Measurements from ENCODE around the gene ABTB2. TPM values are rescaled to one million over a fixed set of nuclear protein-coding genes. Genes with fewer than 3 reads are reported as not detected.

The ABTB2 gene
- total RNA-seq, 4 donors from 2014 or later, result 5.4 to 15.6 (median 12.8) TPM

DNA sequence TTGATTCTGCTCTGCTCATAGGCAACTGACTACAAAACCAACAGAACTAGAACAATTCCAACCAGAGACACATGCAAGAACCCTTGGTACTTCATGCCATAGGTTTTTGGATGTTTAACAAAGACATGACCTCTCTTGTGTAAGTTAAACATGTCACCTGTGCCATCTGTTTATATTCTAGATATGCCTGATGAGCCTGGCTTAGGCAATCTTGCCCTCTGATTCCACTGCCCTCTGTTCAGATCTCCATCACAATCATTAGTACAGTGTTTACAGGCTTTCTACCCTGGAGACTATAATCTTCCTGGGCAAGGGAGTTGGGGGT lies 40.8 kb downstream of the ABTB2 start:
- no peak for DNase-seq (ENCODE audit: low spot score in 2 of 2)
- H3K9me3 ChIP-seq, result no peaks in the 10 kb centered on the region
- H3K36me3 ChIP-seq, result no peaks in the 10 kb centered on the region
- peak overlapping the region; percentile 52 for H3K27ac ChIP-seq
- H3K4me1 ChIP-seq, result peaks cover 13% of the 10 kb centered on the region
- TF ChIP-seq EP300 (IDR thresholded peaks at IDR 0.05), result no peak
- TF ChIP-seq, protein P1, sequence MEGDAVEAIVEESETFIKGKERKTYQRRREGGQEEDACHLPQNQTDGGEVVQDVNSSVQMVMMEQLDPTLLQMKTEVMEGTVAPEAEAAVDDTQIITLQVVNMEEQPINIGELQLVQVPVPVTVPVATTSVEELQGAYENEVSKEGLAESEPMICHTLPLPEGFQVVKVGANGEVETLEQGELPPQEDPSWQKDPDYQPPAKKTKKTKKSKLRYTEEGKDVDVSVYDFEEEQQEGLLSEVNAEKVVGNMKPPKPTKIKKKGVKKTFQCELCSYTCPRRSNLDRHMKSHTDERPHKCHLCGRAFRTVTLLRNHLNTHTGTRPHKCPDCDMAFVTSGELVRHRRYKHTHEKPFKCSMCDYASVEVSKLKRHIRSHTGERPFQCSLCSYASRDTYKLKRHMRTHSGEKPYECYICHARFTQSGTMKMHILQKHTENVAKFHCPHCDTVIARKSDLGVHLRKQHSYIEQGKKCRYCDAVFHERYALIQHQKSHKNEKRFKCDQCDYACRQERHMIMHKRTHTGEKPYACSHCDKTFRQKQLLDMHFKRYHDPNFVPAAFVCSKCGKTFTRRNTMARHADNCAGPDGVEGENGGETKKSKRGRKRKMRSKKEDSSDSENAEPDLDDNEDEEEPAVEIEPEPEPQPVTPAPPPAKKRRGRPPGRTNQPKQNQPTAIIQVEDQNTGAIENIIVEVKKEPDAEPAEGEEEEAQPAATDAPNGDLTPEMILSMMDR (IDR thresholded peaks at IDR 0.05), result no peak
- TF ChIP-seq POLR2A (IDR thresholded peaks at IDR 0.05), result no peak
- no peak for TF ChIP-seq POLR2AphosphoS5 (IDR thresholded peaks at IDR 0.05)
- no peaks in the 10 kb centered on the region for H3K27me3 ChIP-seq
- H3K4me3 ChIP-seq, result no peak overlapping the region

DNA sequence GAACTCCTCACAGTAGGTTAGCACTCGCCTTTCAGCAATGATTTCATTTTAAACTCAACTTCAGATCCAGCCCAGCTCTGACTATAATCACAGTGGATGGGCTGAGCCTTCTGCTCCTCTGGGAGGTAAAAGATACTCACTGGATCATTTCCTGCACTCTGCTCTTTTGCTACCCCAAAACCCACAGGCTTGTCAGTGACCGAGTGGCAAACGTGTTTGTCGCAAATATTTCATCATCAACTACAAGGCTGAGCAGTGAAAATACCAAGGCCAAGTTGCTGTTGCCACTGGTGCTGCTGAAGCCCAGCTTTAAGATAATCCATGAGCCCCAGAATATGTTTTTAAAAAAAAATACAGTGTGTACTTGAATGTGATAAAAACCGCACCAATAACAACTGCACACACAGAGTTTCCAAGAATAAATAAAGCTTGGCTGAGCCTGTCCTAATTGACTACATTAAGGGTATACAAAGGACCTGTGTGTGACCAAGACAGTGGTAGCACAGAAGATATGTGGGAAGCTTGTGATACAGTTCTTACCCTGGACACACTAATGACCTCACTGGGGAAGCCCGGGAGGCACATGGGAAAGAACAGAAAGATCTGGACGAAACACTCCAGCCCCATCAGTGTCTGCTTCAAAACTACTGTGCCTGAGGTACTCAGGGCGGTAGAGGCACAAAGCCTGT lies 41.3 kb downstream of the ABTB2 start:
- Histone ChIP-seq H3K36me3 (no peaks in the 10 kb centered on the region), H3K9me3 (no peaks in the 10 kb centered on the region), H3K27me3 (no peaks in the 10 kb centered on the region), H3K27ac (peak overlapping the region; percentile 18), H3K4me3 (no peak overlapping the region), H3K4me1 (peaks cover 13% of the 10 kb centered on the region)
- 68% methylated on average over 8 of the region's 8 CpGs for WGBS
- no peak for DNase-seq (ENCODE audit: low spot score in 2 of 2)
- no peak for TF ChIP-seq POLR2A (IDR thresholded peaks at IDR 0.05)
- TF ChIP-seq POLR2AphosphoS5 (IDR thresholded peaks at IDR 0.05), result no peak
- TF ChIP-seq, protein P1 (IDR thresholded peaks at IDR 0.05), result no peak
- no peak for TF ChIP-seq EP300 (IDR thresholded peaks at IDR 0.05)

DNA sequence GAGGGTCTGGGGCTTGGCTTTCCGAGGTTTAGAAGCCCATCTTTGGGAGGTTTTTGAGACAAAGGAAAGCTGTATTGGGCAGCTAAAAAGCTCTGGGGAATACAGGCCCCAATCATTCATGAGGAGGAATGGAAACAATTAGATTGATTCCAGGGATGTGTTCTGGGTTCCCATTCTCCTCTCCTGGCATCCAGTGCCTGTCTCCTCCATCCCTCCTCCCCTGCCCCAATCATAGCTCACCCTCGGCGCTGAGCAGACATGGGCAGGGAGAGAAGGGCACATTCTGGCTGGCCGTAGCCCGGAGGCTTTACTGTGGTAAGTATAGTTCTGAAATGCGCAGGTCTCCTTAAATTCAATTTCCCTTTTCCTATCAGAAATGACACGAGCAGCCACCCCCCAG lies 42.4 kb downstream of the ABTB2 start:
- 69% methylated on average over 7 of the region's 7 CpGs for WGBS
- peak overlapping the region; percentile 45 for H3K27ac ChIP-seq
- no peaks in the 10 kb centered on the region for H3K9me3 ChIP-seq
- H3K27me3 ChIP-seq, result no peaks in the 10 kb centered on the region
- no peak overlapping the region for H3K4me3 ChIP-seq
- H3K4me1 ChIP-seq, result peaks cover 13% of the 10 kb centered on the region
- no peaks in the 10 kb centered on the region for H3K36me3 ChIP-seq
- TF ChIP-seq, protein P1 (IDR thresholded peaks at IDR 0.05), result no peak
- TF ChIP-seq EP300 (IDR thresholded peaks at IDR 0.05), result no peak
- TF ChIP-seq POLR2AphosphoS5 (IDR thresholded peaks at IDR 0.05), result no peak
- TF ChIP-seq POLR2A (IDR thresholded peaks at IDR 0.05), result no peak
- no peak for DNase-seq (ENCODE audit: low spot score in 2 of 2)

DNA sequence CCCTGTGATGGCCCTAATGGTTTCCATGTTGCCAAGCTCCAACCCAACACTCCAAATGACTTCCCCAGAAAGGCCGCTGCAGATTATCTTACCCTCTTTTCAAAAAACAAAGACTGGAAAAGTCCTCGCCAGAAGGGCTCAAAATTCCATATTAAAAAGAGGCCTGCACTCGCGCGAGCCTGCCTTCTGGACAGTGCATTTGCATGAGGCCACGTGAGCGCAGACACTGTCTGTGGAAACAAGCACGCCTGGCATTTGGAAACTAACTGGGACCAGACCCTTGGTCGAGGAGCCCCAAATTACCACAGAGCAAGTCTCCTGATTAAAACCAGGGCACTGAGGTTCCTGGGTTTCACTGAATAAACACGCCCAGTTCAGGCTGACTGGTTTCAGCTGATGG lies 42.9 kb downstream of the ABTB2 start:
- 87% methylated on average over 10 of the region's 10 CpGs for WGBS
- DNase-seq (ENCODE audit: low spot score in 2 of 2), result no peak
- Histone ChIP-seq H3K9me3 (no peaks in the 10 kb centered on the region), H3K36me3 (no peaks in the 10 kb centered on the region), H3K4me1 (peaks cover 13% of the 10 kb centered on the region), H3K4me3 (no peak overlapping the region), H3K27ac (peak overlapping the region; percentile 45), H3K27me3 (no peaks in the 10 kb centered on the region)
- TF ChIP-seq POLR2AphosphoS5 (IDR thresholded peaks at IDR 0.05), result no peak
- no peak for TF ChIP-seq EP300 (IDR thresholded peaks at IDR 0.05)
- no peak for TF ChIP-seq POLR2A (IDR thresholded peaks at IDR 0.05)

DNA sequence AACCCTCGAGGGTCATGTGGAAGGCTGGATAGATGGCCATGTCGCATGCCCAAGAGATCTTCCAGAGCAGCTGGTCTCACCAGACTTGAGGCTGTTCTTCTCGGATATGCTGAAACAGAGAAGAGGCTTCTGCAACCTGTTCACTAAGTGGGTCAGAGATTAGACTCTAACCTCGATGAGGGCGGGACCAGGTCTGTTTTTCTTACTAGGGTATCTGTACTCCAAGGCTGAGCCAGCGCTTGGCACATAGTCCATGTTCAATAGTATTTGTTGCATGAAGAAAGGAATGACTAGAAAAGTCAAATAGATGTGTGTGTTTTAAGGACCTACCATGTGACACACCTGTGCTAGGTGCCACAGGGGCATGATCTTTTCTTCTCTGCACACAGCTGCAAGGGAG lies 43.6 kb downstream of the ABTB2 start:
- 85% methylated on average over 6 of the region's 6 CpGs for WGBS
- DNase-seq (ENCODE audit: low spot score in 2 of 2), result no peak
- no peaks in the 10 kb centered on the region for H3K36me3 ChIP-seq
- no peak for TF ChIP-seq POLR2AphosphoS5 (IDR thresholded peaks at IDR 0.05)
- no peak for TF ChIP-seq POLR2A (IDR thresholded peaks at IDR 0.05)
- TF ChIP-seq EP300 (IDR thresholded peaks at IDR 0.05), result no peak
- TF ChIP-seq, protein P1 (IDR thresholded peaks at IDR 0.05), result no peak
- H3K27ac ChIP-seq, result no peak overlapping the region
- H3K27me3 ChIP-seq, result no peaks in the 10 kb centered on the region
- no peaks in the 10 kb centered on the region for H3K9me3 ChIP-seq
- H3K4me1 ChIP-seq, result peaks cover 14% of the 10 kb centered on the region
- no peak overlapping the region for H3K4me3 ChIP-seq

DNA sequence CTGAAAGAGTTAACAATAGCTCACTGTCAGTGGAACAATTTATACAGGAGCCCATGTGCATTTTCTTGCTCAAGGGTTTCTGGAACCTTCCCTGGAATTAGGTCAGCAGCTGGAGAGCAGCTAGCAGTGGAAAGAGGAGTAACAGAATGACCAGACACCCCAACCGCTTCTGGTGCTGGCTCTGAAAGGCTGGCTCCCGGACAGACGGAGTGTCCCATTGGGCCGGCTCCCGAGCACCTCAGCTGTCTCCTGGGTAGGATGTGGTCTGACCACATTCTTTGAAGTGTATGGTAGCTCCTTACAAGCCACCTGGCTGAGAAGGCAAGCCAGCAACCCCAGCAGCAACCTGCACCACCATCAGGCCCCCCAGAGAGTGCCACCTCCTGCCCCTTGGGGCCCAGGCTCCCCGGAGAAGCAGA lies 44.7 kb downstream of the ABTB2 start:
- Histone ChIP-seq H3K4me1 (peaks cover 19% of the 10 kb centered on the region), H3K27ac (no peak overlapping the region), H3K9me3 (no peaks in the 10 kb centered on the region), H3K4me3 (no peak overlapping the region), H3K27me3 (no peaks in the 10 kb centered on the region), H3K36me3 (no peaks in the 10 kb centered on the region)
- 62% methylated on average over 5 of the region's 6 CpGs for WGBS
- no peak for TF ChIP-seq POLR2AphosphoS5 (IDR thresholded peaks at IDR 0.05)
- no peak for TF ChIP-seq POLR2A (IDR thresholded peaks at IDR 0.05)
- TF ChIP-seq, protein P1 (IDR thresholded peaks at IDR 0.05), result no peak
- no peak for TF ChIP-seq EP300 (IDR thresholded peaks at IDR 0.05)
- DNase-seq (ENCODE audit: low spot score in 2 of 2), result no peak
